GM12872 (cell line): Measurements from ENCODE around the gene PACRG.

Experiments used
- TF ChIP-seq, protein P1 (sequence below): IDR thresholded peaks from 3 replicates; pipeline ENCODE4 v1.5.1; 2011; ENCODE audit warnings: low read depth, mild to moderate bottlenecking, low read length, moderate library complexity; ENCODE audit not compliant: insufficient read depth

PACRG gene

DNA sequence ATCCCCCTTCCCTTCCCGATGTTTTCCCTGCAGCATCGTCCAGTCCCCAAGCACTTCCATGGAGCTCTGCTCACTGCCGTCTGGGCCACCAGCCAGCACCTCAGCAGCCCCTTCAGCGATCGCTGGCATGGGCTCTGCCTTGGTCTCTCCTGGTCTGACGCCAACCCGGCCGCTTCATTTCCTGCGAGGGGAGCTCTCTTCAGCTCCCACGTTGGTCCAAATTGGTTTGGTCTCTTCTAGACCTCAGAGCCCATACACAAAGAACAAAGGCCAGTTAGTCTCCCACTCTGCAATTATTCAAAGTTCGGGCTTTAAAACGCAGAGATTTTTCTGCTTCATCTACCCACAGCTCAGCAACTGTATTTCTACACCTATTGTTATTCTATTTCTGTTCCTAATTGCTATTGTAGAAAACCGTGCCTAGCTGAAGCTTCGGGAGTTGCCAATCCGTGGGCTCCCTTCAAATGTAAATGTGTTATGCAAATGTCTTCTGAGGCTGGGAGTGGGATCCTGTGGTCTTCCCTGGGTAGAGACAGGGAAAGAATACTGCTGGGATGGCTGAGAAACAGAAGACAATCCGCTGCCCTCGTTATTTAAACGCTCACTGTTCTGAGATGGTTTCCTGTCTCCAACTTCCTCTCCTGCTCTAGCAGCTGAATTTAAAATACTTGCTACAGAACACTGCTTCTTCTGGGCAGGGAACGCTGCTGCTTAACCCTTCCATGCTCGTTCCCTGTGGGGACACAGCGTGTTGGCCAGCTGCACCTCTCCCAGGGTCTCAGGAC lies 532.5 kb downstream of the PACRG start:
- TF ChIP-seq, protein P1, sequence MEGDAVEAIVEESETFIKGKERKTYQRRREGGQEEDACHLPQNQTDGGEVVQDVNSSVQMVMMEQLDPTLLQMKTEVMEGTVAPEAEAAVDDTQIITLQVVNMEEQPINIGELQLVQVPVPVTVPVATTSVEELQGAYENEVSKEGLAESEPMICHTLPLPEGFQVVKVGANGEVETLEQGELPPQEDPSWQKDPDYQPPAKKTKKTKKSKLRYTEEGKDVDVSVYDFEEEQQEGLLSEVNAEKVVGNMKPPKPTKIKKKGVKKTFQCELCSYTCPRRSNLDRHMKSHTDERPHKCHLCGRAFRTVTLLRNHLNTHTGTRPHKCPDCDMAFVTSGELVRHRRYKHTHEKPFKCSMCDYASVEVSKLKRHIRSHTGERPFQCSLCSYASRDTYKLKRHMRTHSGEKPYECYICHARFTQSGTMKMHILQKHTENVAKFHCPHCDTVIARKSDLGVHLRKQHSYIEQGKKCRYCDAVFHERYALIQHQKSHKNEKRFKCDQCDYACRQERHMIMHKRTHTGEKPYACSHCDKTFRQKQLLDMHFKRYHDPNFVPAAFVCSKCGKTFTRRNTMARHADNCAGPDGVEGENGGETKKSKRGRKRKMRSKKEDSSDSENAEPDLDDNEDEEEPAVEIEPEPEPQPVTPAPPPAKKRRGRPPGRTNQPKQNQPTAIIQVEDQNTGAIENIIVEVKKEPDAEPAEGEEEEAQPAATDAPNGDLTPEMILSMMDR: no peak

DNA sequence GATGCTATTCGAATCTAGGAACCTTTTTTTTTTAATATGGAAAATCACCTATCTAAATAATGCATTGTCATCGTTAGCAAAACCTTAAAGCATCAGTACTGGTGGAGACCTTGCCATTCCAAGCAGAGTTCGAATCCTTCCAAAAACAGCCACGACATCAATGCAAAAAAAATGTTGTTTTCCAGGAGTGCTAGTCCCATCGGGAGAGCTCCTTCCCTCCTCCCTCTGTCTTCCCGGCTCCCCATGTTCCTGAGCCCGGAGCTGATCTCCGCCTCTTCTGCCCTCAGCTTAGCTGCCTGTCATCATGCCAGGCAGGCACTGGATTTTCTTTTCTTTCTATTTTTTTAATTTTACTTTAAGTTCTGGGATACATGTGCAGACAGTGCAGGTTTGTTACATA lies 533.1 kb downstream of the PACRG start:
- TF ChIP-seq, protein P1: no peak

DNA sequence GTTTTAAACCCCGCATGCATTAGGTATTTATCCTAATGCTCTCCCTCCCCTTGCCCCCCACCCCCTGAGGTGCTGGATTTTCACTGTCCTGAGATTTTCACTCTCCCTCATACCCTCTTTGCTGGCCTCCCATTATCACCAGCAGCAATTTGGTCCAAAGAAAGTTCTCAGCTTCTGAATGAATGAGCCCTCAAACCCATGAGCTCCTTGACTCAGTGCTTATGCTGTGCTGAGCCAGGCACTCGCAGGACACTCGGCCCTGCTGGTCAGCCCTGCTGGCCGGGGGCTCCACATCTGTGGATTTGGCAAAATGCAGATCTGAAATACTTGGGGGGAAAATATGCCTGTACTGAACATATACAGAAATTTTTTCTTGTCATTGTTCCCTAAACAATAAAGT lies 533.6 kb downstream of the PACRG start:
- TF ChIP-seq, protein P1: no peak

DNA sequence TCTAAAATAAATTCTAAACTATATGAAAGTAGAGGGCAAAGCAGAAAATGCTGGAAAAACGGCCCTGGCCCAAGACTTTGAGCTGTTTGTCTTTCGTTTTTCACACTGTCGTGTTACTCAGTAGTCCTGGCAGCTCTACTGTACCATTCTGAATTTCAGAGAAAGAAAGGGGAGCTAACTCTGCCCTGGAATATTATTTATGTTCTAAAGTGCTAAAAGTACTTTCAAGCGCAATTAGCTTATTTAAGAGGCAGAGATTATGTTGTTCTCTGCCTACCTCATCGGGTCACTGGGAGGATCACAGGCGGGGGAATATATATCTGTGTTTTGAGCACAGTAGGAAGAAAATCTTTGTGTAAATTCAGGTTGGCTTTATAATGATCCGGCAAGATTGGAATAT lies 534.3 kb downstream of the PACRG start:
- TF ChIP-seq, protein P1: no peak

DNA sequence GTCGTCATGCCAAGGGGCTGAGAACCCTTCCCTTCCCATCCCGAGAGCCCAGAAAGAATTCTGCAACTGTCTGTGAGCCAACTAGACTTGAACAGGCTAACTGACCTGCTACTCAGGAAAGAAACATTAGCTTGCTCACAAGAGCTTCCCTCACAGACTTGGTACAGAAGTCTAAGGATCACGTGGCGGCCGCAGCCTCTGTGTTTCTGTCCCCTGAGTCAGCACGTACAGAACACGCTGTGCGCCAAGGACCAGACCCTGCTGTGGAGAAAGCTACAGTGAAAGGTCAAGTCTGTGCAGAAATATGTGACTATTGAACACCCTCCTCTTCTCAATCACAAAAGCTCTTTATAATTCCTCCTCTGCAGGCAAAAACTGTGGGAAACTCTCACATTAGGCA lies 535.4 kb downstream of the PACRG start:
- TF ChIP-seq, protein P1: no peak

DNA sequence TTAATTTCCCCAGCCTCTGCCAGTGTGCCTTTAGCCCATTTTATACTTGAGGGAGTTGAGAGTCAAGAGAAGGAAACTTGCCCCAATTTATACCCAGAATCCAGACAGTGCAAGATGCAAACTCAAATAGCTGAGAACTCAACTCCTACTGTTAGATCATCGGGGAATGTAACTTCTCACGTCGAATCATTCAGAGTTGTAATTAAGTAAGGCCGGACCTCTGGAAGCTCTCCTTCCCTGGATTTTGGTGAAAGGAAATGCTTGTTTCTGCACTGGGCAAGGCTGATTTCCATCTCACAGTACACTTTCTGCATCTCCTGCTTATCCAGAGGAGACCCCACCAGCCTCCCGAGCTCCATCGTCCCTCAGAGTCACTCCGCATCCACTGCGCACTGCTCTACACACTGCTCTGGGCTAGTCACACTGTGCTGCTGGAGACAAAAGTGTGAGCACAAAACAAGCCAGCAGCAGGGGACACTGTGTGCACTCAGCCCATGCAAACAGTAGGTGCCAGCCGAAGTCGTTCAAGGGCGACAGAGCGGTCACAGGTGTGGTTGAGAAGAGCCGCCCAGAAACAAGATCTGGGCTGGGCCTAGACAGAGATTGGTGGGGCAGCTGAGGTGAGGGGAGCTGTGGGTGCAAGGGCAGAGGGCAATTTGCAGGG lies 536.4 kb downstream of the PACRG start:
- TF ChIP-seq, protein P1: no peak

DNA sequence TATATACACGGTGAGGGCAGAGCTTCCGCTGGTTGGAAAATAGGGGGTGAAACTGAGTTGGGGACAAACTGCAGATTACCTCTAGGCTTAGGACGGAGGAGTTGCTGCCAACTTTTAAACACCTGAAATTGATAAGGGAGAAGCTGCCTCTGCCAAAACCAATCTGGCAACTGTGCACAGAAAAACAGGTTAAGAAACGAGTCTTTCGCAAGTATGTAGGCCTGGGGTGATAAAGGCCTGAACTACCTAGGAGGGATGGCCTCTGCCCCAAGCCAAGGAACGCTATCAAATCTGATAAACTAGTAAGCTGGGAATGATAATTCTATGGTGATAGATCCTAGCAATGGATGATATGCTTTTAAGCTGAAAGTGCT lies 536.9 kb downstream of the PACRG start:
- TF ChIP-seq, protein P1: no peak
